Measurements from ENCODE around the gene PRDM13. TPM values are rescaled to one million over a fixed set of nuclear protein-coding genes. Genes with fewer than 3 reads are reported as not detected.
A peak's percentile ranks its signal among the peaks of the same experiment; 100 is the strongest.

The PRDM13 gene
- total and polyA plus RNA-seq, 4 donors = 0.33 to 2.3 (median 1.7) TPM

- H3K9me3 ChIP-seq (ENCODE audit: control insufficient read depth, insufficient read depth, low read length) = no peaks in the 10 kb centered on the region
- H3K4me3 ChIP-seq (ENCODE audit: low read depth, low read length) = no peak overlapping the region
- no peak for DNase-seq (ENCODE audit: low read depth in 4 of 6, low spot score in 6 of 6)
- H3K4me1 ChIP-seq (ENCODE audit: control insufficient read depth, insufficient read depth, low read length) = peaks cover 46% of the 10 kb centered on the region
- peaks cover 7% of the 10 kb centered on the region for H3K36me3 ChIP-seq (ENCODE audit: control insufficient read depth, insufficient read depth, low read length)
- H3K27ac ChIP-seq (ENCODE audit: low read depth, low read length) = no peak overlapping the region
- H3K27me3 ChIP-seq (ENCODE audit: control insufficient read depth, insufficient read depth, low read length) = peaks cover 96% of the 10 kb centered on the region
- WGBS (ENCODE audit: insufficient coverage) = 20% methylated on average over 7 of the region's 24 CpGs
Observed at GRCh38 chr6:99608886-99609482, 2.4 kb downstream of the PRDM13 start.

DNA sequence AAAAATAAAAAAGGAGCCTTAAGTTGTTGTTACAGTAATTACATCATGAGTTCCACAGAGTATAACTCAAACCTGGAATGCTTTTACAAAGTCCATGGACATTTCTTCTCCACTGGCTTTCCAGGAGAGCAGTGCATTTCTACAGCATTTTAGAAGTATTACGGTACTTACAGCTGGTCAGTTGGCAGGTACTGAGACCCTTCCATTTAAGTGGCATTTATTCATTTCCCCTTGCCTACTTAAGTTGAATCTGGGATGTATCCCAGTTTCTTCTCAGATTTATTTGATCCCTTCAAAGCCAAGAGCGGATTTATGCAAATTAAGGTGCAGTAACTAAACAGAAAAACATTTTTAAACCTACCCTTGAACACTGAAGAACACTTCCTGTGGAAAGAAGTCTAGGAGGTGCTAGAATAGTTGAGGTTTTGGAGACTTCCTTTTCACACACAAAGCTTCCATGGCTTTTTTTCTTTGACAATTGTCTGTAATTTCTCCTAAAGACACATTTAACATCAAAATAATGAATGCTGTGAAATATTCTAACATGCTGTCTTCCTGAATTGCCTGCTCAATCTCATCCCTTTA lies 3.4 kb downstream of the PRDM13 start:
- Histone ChIP-seq H3K4me1 (ENCODE audit: control insufficient read depth, insufficient read depth, low read length) (peaks cover 45% of the 10 kb centered on the region), H3K36me3 (ENCODE audit: control insufficient read depth, insufficient read depth, low read length) (peaks cover 13% of the 10 kb centered on the region)
- WGBS (ENCODE audit: insufficient coverage) = 17% methylated on average over 1 of the region's 2 CpGs

GRCh38 chr6:99611148-99611547 lies 4.5 kb downstream of the PRDM13 start:
- DNase-seq (ENCODE audit: low read depth in 4 of 6, low spot score in 6 of 6) = no peak
- Histone ChIP-seq H3K9me3 (ENCODE audit: control insufficient read depth, insufficient read depth, low read length) (no peaks in the 10 kb centered on the region), H3K4me1 (ENCODE audit: control insufficient read depth, insufficient read depth, low read length) (peaks cover 39% of the 10 kb centered on the region), H3K27me3 (ENCODE audit: control insufficient read depth, insufficient read depth, low read length) (peaks cover 96% of the 10 kb centered on the region), H3K36me3 (ENCODE audit: control insufficient read depth, insufficient read depth, low read length) (peaks cover 13% of the 10 kb centered on the region), H3K27ac (ENCODE audit: low read depth, low read length) (no peak overlapping the region), H3K4me3 (ENCODE audit: low read depth, low read length) (no peak overlapping the region)
- no CpG with 5 or more reads among the region's 3 CpGs for WGBS (ENCODE audit: insufficient coverage)

More for the DNA sequence above, 3.4 kb downstream of the PRDM13 start:
- no peak overlapping the region for H3K27ac ChIP-seq (ENCODE audit: low read depth, low read length)
- H3K9me3 ChIP-seq (ENCODE audit: control insufficient read depth, insufficient read depth, low read length) = no peaks in the 10 kb centered on the region
- H3K4me3 ChIP-seq (ENCODE audit: low read depth, low read length) = no peak overlapping the region
- H3K27me3 ChIP-seq (ENCODE audit: control insufficient read depth, insufficient read depth, low read length) = peaks cover 96% of the 10 kb centered on the region
- DNase-seq (ENCODE audit: low read depth in 4 of 6, low spot score in 6 of 6) = peak in 2 of 6 donors; percentile 46 to 52

DNA sequence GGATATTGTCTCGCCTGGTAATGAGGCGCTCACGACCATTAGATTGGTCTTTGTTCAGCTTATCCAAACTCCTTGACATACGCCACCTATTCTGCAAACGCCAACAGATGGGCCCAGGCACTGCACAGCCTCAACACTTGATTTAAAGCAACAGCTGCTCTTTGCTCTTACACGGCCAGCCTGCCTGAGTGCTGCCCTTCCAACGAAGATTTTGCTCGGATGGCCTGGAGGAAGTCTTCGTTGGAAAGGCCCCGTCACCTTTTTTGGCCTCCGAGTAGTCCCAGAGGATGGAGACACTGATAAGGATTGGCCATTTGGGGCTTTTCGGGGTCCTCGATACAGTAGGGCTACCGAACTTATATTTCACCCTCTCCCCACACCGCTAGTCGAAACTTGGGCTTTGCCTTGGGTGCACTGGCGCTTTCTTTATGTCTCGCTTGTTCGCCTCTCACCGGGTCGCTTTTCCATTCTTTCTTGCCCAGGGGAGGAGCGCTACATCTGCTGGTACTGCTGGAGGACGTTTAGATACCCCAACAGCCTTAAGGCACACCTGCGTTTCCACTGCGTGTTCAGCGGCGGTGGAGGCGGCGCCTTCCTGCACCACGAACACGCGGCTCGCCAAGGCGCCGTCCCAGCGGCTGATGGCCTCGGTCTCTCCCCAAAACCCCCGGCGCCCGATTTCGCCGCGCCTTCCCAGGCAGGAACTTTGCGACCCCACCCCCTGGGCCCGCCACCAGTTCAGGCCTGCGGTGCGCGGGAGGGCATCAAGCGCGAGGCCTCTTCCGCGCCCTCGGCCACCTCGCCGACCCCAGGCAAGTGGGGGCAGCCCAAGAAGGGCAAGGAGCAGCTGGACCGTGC lies 6.1 kb downstream of the PRDM13 start:
- Histone ChIP-seq H3K27ac (ENCODE audit: low read depth, low read length) (no peak overlapping the region), H3K27me3 (ENCODE audit: control insufficient read depth, insufficient read depth, low read length) (peaks cover 96% of the 10 kb centered on the region), H3K9me3 (ENCODE audit: control insufficient read depth, insufficient read depth, low read length) (no peaks in the 10 kb centered on the region), H3K4me1 (ENCODE audit: control insufficient read depth, insufficient read depth, low read length) (peaks cover 26% of the 10 kb centered on the region), H3K36me3 (ENCODE audit: control insufficient read depth, insufficient read depth, low read length) (peaks cover 13% of the 10 kb centered on the region), H3K4me3 (ENCODE audit: low read depth, low read length) (no peak overlapping the region)
- WGBS (ENCODE audit: insufficient coverage) = 20% methylated on average over 56 of the region's 56 CpGs
- peak in 1 of 6 donors; percentile 28 for DNase-seq (ENCODE audit: low read depth in 4 of 6, low spot score in 6 of 6)

DNA sequence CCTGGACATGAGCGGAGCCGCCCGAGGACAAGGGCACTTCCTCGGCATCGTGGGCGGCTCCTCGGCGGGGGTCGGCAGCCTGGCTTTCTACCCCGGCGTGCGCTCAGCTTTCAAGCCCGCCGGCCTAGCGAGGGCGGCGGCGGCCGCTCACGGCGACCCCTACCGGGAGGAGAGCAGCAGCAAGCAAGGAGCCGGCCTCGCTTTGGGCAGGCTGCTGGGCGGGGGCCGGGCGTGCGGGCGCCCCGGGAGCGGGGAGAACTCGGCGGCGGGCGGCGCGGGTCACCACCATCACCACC lies 6.7 kb downstream of the PRDM13 start:
- Histone ChIP-seq H3K9me3 (ENCODE audit: control insufficient read depth, insufficient read depth, low read length) (no peaks in the 10 kb centered on the region), H3K4me1 (ENCODE audit: control insufficient read depth, insufficient read depth, low read length) (peaks cover 24% of the 10 kb centered on the region), H3K4me3 (ENCODE audit: low read depth, low read length) (no peak overlapping the region), H3K36me3 (ENCODE audit: control insufficient read depth, insufficient read depth, low read length) (peaks cover 13% of the 10 kb centered on the region), H3K27me3 (ENCODE audit: control insufficient read depth, insufficient read depth, low read length) (peaks cover 96% of the 10 kb centered on the region), H3K27ac (ENCODE audit: low read depth, low read length) (no peak overlapping the region)
- 7% methylated on average over 37 of the region's 37 CpGs for WGBS (ENCODE audit: insufficient coverage)
- DNase-seq (ENCODE audit: low read depth in 4 of 6, low spot score in 6 of 6) = peak in 2 of 6 donors; percentile 68

- Histone ChIP-seq H3K36me3 (ENCODE audit: control insufficient read depth, insufficient read depth, low read length) (peaks cover 13% of the 10 kb centered on the region), H3K27me3 (ENCODE audit: control insufficient read depth, insufficient read depth, low read length) (peaks cover 96% of the 10 kb centered on the region), H3K9me3 (ENCODE audit: control insufficient read depth, insufficient read depth, low read length) (peaks cover 2% of the 10 kb centered on the region), H3K4me3 (ENCODE audit: low read depth, low read length) (peak overlapping the region; percentile 13), H3K27ac (ENCODE audit: low read depth, low read length) (no peak overlapping the region), H3K4me1 (ENCODE audit: control insufficient read depth, insufficient read depth, low read length) (peaks cover 26% of the 10 kb centered on the region)
- peak in 2 of 6 donors; percentile 39 to 51 for DNase-seq (ENCODE audit: low read depth in 4 of 6, low spot score in 6 of 6)
- 11% methylated on average over 82 of the region's 82 CpGs for WGBS (ENCODE audit: insufficient coverage)
Observed at GRCh38 chr6:99613705-99614429, 7.2 kb downstream of the PRDM13 start.

DNA sequence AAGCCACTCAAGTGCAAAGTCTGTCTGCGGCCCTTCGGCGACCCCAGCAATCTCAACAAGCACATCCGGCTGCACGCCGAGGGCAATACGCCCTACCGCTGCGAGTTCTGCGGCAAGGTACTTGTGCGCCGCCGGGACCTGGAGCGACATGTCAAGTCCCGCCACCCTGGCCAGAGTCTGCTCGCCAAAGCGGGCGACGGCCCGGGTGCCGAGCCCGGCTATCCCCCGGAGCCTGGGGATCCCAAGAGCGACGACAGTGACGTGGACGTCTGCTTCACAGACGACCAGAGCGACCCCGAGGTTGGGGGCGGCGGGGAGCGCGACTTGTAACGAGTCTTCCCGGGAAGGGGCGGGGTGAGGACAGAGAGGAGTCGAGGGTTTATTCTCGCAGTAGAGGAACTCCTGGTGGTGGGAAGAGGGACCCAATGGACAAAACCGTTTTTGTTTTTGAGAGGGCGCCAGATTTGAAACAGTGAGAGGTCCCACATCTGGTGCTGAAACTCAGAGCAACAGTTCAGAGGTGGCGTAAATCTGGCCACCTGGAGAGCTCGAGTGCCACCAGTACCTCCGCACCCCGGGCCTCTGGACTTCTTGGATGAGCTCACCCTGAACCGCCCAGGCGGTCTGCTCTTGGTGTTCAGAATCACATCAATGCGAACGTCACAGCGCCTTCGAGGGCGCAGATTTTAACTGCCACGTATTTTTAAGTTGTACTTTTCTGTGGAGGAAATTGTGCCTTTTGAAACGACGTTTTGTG lies 8.0 kb downstream of the PRDM13 start:
- peaks cover 95% of the 10 kb centered on the region for H3K27me3 ChIP-seq (ENCODE audit: control insufficient read depth, insufficient read depth, low read length)
- no peak overlapping the region for H3K4me3 ChIP-seq (ENCODE audit: low read depth, low read length)
- peaks cover 13% of the 10 kb centered on the region for H3K36me3 ChIP-seq (ENCODE audit: control insufficient read depth, insufficient read depth, low read length)
- peaks cover 31% of the 10 kb centered on the region for H3K4me1 ChIP-seq (ENCODE audit: control insufficient read depth, insufficient read depth, low read length)
- no peak overlapping the region for H3K27ac ChIP-seq (ENCODE audit: low read depth, low read length)
- 21% methylated on average over 51 of the region's 55 CpGs for WGBS (ENCODE audit: insufficient coverage)
- peak in 2 of 6 donors; percentile 27 to 50 for DNase-seq (ENCODE audit: low read depth in 4 of 6, low spot score in 6 of 6)
- peaks cover 2% of the 10 kb centered on the region for H3K9me3 ChIP-seq (ENCODE audit: control insufficient read depth, insufficient read depth, low read length)

GRCh38 chr6:99617131-99617530 lies 10.5 kb downstream of the PRDM13 start:
- Histone ChIP-seq H3K4me3 (ENCODE audit: low read depth, low read length) (no peak overlapping the region), H3K36me3 (ENCODE audit: control insufficient read depth, insufficient read depth, low read length) (peaks cover 13% of the 10 kb centered on the region), H3K27ac (ENCODE audit: low read depth, low read length) (no peak overlapping the region), H3K27me3 (ENCODE audit: control insufficient read depth, insufficient read depth, low read length) (peaks cover 88% of the 10 kb centered on the region), H3K9me3 (ENCODE audit: control insufficient read depth, insufficient read depth, low read length) (peaks cover 2% of the 10 kb centered on the region), H3K4me1 (ENCODE audit: control insufficient read depth, insufficient read depth, low read length) (peaks cover 31% of the 10 kb centered on the region)
- no CpG with 5 or more reads among the region's 2 CpGs for WGBS (ENCODE audit: insufficient coverage)
- DNase-seq (ENCODE audit: low read depth in 4 of 6, low spot score in 6 of 6) = no peak

Data from spinal cord (tissue), 10 donors.